Uterus (tissue), 2 donors: ENCODE data around the gene LAMA5.

Experiments
- POLR2A ChIP-seq, 2 donors: fragments of 450-650 bp; IDR thresholded peaks; one replicate each; pipeline ENCODE4 v1.6.1; 2016; ENCODE audit warnings: antibody characterized with exemption in 2 of 2, mild to moderate bottlenecking in 1 of 2, moderate library complexity in 1 of 2
- TF ChIP-seq, protein P1 (sequence below), 4 experiments: fragments of 200-600 bp in 2 of 4; fragments of 450-650 bp in 2 of 4; sonication (generic) in 2 of 4; IDR thresholded peaks; one replicate each; pipeline ENCODE4 v1.5.1; 2016 to 2019; ENCODE audit warnings: antibody characterized with exemption in 4 of 4, mild to moderate bottlenecking in 2 of 4, moderate library complexity in 1 of 4

DNA sequence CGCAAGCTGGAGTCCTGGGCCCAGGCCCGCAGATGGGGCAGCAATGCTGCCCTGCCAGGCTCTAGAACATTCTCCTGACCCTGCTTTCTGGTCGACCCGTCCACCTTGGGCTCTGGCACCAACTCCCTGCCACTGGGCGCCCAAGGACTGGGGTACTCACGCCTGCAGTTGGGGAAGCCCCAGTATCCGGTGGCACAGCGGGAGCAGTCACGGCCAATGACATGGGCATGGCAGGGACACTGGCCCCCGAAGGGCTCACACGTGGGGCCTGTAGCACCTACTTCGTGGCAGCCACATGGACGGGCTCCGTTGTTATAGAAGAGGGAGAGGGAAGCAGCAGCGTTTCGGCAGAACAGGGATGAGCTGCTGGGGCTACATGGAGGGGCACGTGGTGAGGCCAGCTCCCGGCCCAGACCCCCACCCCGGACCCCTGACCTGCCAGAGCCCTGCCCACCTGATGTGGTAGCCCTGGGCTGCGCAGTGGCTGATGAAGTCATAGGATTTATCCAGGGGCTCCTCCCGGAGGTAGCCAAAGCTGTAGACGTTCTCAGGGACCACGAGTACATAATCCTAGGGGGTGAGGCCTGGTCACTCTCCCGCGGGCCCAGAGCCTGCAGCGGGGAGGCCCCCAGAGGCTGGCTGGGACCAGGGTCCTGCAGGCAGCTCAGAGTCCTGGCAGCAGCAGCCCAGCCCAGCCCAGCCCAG, 38.3 kb downstream of the LAMA5 start:
- no peak for TF ChIP-seq POLR2A (IDR thresholded peaks at IDR 0.05)
- TF ChIP-seq, protein P1, sequence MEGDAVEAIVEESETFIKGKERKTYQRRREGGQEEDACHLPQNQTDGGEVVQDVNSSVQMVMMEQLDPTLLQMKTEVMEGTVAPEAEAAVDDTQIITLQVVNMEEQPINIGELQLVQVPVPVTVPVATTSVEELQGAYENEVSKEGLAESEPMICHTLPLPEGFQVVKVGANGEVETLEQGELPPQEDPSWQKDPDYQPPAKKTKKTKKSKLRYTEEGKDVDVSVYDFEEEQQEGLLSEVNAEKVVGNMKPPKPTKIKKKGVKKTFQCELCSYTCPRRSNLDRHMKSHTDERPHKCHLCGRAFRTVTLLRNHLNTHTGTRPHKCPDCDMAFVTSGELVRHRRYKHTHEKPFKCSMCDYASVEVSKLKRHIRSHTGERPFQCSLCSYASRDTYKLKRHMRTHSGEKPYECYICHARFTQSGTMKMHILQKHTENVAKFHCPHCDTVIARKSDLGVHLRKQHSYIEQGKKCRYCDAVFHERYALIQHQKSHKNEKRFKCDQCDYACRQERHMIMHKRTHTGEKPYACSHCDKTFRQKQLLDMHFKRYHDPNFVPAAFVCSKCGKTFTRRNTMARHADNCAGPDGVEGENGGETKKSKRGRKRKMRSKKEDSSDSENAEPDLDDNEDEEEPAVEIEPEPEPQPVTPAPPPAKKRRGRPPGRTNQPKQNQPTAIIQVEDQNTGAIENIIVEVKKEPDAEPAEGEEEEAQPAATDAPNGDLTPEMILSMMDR (IDR thresholded peaks at IDR 0.05) = no peak
